SK-N-DZ (cell line): ENCODE data around the gene PJA1. TPM values are rescaled to one million over a fixed set of nuclear protein-coding genes. Genes with fewer than 3 reads are reported as not detected.
A peak's percentile ranks its signal among the peaks of the same experiment; 100 is the strongest.

ENCODE experiments used
- DNase-seq: peaks from one replicate; pipeline ENCODE4 v3.0.0-alpha.2; 2015; ENCODE audit warnings: low spot score
- polyA plus RNA-seq, 2 experiments: library from polyadenylated mRNA; depleted of rRNA; stranded (reverse); fragments of >200 nt; gene quantifications; 2 replicates each; pipeline ENCODE4 v1.2.3, GENCODE V29; 2014

Gene PJA1, protein sequence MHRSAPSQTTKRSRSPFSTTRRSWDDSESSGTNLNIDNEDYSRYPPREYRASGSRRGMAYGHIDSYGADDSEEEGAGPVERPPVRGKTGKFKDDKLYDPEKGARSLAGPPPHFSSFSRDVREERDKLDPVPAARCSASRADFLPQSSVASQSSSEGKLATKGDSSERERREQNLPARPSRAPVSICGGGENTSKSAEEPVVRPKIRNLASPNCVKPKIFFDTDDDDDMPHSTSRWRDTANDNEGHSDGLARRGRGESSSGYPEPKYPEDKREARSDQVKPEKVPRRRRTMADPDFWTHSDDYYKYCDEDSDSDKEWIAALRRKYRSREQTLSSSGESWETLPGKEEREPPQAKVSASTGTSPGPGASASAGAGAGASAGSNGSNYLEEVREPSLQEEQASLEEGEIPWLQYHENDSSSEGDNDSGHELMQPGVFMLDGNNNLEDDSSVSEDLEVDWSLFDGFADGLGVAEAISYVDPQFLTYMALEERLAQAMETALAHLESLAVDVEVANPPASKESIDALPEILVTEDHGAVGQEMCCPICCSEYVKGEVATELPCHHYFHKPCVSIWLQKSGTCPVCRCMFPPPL
- polyA plus RNA-seq (2014; cell fraction: cytosol; rRNA removed): 47.4 and 49.9 TPM in 2 replicates
- polyA plus RNA-seq (2014; cell fraction: nucleus; rRNA removed): 25.6 and 28.6 TPM in 2 replicates

DNA sequence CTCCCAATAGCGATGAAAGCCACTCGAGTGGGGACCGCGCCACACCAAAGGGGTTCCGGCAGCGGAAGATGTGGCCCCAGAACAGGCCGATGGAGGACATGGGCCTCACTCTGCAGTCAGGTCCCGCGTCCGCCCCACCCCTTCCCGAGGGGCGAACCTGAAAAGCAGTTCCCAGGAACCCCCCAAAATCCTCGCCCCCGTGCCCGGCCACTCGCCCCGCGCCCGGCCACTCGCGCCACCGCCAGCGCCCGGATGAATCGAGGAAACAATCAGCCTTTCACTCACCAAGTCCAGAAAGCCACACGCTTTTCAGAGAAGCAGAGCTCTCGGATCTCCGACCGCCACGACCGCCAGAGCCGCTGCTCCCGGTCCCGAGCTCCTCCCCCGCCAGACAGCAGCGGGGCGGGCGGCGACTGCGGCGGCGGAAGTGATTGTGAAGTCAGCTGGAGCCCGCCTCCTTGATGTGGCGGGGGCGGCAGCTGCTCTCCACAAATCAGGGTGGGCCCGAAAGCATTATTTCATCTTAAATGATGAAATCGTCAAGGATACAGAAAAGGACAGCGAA is at the start of gene PJA1:
Gene PJA1 (minus strand): TSS at position 367 of the 565 bp plus-strand sequence. CDS start 2,380 bp downstream, outside the sequence.
- peak; percentile 59 for DNase-seq

DNA sequence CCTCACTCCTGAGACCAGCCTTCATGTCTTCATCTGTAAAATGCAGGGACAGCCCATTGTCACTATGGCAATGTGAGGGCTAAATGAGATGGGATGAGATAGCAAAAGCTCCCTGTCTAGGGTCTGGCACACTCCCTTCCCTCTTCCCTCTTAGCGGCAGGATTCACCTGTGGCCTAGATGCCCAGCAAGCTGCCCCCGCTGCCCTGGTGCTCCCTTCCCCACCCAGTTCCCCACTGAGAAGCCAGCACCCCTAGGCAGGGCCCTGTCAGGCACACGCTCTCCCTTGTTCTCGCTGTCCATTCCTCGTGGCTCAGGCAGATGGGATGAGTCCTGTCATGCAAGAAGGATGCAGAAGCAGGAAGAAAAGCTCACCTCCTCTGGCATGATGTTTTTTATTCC is 49.2 kb upstream of the PJA1 start:
- no peak for DNase-seq

DNA sequence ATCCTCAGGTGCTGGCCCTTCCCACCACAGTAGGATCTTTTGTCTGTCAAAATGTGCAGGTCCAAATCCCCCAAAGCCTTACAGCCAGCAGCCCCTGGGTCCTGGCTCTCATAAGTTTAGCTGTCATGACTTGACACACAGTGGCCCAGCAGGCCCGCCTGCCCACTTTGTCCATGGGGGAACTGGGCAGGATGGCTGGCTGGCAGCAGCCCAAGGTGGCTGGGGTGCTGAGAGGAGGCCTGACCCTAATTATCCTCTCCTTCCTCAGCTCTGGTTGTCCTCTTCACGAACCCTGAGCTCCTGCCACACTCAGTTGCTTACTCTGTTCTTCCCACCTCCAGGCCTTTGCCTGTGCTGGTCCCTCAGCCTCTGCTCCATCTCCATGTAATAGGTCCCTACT is 46.4 kb upstream of the PJA1 start:
- no peak for DNase-seq

DNA sequence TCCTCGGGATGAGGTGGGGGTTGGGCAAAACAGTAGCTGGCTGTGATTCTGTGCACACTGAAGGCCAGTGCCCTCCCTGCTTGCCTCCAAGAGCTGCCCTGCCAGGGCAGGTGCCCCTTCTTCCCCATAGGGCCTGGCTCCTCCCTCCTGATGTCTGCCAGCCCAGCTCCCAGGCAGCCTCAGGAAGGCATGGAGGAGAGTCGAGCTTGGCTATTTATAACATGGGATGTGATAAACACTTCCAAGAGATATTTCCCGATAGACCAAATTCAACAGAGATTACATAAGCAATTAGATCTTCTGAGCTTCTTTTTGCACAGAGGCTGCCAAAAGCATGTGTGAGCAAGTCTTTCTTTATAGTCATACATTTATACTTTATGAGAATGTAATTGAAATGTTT is 45.3 kb upstream of the PJA1 start:
- no peak for DNase-seq

DNA sequence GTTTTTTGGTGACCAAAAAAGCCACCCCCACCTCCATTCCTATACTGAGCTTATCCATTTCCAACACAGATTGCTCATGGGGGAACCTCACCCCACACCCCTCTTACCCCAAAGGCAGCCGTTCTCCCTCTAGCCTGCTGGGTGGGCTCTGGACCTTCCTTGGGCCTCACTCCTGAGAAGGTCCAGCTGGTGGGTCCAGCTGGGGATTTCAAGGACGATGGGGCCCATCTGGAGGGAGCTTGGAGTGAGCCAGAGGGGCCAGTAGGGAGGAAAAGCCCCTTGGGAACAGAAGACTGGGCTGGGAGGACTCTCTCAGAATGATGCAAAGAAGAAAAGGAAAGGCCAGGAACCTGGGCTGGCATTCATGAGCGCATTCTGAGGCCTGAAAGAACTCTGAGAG is 42.0 kb upstream of the PJA1 start:
- no peak for DNase-seq

- no peak for DNase-seq
These were observed 38.4 kb upstream of the PJA1 start for GRCh38 chrX:69203638-69204037.

GRCh38 chrX:69197690-69198089 is 32.4 kb upstream of the PJA1 start:
- DNase-seq: peak; percentile 28

GRCh38 chrX:69196666-69197065 is 31.4 kb upstream of the PJA1 start:
- DNase-seq: peak; percentile 16

DNA sequence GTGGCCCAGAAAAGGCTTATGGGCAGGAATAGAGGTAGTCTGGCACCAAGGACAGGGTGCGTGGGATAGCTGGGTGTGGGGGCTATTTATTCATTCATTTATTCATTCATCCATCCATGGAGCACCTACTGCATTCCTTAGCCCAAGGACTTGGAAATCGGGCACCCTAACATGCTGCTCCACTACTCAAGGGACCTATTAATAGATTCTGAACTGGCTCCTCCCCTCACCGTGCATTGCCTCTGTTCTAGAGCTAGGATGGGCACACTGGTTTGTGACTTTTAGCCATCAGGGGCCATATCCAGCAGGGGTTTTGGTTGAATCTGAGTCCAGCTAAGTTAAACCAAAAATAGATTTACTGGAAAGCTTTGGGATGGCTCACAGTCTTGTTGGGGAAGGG is 30.6 kb upstream of the PJA1 start:
- no peak for DNase-seq

- DNase-seq: no peak
These were observed 29.9 kb upstream of the PJA1 start for GRCh38 chrX:69195192-69195591.

- no peak for DNase-seq
These were observed 27.4 kb upstream of the PJA1 start for GRCh38 chrX:69192603-69193002.

- DNase-seq: no peak
These were observed 24.5 kb upstream of the PJA1 start for GRCh38 chrX:69189576-69190371.

GRCh38 chrX:69186651-69187050 is 21.4 kb upstream of the PJA1 start:
- no peak for DNase-seq

DNA sequence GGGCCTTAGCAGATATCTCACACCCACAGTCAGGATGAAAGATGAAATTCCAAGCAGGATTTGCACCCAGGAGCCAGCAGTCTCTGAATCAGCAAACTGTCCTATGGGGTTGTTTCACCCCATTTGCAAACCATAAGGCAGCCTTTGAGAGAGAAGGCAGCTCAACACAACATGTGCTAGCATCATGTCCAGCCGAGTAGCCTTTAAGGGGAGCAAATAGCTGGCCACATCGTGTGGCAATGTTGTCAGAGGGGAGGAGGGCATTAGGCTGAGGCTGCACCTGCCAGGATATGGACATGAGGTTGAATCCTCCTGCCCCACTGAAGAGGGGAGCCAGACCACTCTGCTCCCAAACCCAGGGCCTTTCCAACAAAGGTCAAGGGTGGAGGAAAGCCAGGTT is 20.6 kb upstream of the PJA1 start:
- DNase-seq: no peak

DNA sequence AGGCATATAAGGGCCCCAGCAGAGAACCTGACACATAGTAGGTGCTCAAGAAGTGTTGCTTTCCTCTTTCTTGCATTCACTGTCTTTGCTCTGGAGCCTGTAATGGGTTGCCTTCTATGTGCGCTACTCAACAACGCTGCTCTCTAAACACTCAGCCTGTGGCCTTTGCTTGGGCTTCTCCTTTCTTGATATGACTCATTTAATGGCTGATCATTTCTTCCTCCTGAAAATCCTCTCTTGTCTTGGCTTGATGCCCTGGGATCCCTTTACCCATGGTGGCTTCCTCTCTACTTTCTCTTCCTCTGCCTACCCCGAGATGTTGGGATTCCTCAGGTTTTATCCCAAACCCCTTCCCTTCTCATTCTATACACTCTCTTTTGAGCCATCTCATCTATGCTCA is 19.9 kb upstream of the PJA1 start:
- DNase-seq: no peak

DNA sequence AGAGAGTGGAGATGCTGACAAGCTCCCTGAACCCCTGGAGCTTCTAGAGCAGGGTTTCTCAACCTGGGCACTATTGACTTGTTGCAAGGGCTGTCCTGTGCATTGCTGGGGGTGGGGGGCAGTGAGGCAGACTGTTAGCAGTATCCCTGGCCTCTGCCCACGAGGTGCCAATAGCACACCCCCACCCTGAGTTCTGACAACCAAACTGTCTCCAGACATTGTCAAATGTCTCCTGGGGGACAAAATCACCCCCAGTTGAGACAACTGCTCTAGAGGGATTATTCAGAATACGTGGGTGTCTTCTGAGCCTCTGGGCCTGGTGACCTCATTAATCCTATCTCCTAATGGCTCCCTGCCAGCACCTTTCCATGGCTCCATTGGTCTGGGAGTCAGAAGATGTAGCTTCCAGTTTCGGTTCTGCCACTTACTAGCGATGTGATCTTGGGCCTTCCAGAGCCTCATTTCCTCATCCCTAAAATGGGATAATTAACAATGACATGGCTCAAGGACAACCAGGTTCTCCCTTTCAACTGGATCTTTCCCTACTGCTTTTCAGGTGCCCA is 17.6 kb upstream of the PJA1 start:
- no peak for DNase-seq

DNA sequence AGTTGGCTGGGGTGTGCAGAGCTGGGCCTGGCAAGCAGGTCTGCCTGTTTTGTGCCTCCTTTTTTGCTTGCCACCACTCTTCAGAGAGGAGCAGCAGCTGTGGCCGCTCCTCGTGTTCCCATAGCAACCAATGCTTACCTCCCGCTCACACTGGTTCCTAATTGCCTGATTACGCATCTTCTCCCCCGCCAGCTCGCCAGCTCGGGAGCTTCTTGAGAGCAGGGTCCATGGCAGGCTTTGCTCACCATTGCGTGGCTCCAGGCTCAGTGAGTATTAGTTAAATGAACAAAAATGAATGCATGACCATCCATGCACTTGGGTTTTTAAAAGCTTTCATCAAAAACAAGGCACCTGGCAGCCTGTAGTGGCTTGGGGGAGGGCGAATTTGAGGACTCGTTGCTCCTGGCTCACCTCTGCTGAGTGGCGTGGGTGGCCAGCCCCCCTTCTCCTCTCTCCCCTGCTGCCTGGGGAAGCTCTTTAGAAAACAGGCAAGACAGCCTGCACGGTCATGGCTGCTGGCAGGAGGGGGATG is 14.2 kb upstream of the PJA1 start:
- DNase-seq: peak; percentile 87

- DNase-seq: no peak
These were observed 13.3 kb upstream of the PJA1 start for GRCh38 chrX:69178592-69178991.

- DNase-seq: no peak
These were observed 12.4 kb upstream of the PJA1 start for GRCh38 chrX:69177511-69178162.

DNA sequence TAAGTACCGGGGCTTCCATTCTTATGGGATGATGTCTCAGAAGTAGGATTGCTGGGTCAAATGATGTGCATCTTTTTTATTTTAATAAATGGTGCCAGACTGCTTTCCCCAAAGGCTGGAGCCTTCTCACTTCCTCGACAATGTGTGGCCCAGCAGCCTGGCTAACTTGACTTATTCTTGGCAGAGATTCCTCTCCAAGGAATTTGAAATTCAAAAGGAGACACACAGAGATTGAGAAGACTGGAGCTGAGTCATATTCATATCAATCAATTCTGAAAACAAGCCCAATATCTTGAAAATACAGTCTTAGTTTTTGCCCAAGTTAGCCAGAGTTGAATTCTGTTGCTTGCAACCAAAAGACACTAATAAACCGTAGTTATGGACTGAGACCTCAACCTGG is 10.8 kb upstream of the PJA1 start:
- no peak for DNase-seq

DNA sequence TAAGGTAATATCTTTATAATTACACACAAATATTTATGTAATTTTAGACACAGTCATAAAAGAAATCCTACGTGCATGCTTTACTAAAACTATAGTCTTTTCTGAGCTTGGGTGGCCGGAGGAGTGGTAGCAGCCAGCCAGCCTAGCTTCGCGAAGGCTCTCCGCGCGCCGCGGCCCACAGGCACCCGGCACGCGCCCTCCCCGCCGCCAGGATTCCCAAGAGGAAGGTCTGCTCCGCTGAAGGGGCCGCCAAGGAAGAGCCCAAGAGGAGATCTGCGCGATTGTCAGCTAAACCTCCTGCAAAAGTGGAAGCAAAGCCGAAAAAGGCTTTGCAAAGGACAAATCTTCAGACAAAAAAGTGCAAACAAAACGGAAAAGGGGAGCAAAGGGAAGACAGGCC is 8.7 kb upstream of the PJA1 start:
- DNase-seq: peak; percentile 30
